NT2/D1 (cell line): ENCODE measurements around the gene MARVELD3.

Experiments used
- YY1 ChIP-seq: IDR thresholded peaks from 2 replicates; pipeline ENCODE4 v1.6.1; 2011; ENCODE audit not compliant: insufficient read length, insufficient read depth
- ZNF274 ChIP-seq: IDR thresholded peaks from 2 replicates; pipeline ENCODE4 v1.6.1; 2011; ENCODE audit warnings: mild to moderate bottlenecking, low read depth, low read length

DNA sequence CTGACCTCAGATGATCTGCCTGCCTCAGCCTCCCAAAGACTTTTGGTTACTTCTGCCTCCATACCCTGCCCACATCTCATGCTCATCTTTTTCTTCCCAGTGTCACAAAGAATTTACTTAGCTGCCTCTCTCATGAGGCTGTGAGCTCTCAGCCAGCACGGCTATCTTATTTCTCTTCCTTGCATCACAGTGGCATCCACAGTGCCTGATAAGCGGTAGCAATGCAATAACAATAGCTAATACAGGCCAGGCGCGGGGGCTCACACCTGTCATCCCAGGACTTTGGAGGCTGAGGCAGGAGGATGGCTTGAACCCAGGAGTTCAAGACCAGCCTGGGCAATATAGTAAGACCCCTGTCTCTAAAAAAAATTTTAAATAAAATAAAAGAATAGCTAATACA is 15.5 kb upstream of the MARVELD3 start:
- TF ChIP-seq YY1 = no peak
- TF ChIP-seq ZNF274 = no peak
